ENCODE measurements around the gene RABGEF1.

- TF ChIP-seq, protein P1, sequence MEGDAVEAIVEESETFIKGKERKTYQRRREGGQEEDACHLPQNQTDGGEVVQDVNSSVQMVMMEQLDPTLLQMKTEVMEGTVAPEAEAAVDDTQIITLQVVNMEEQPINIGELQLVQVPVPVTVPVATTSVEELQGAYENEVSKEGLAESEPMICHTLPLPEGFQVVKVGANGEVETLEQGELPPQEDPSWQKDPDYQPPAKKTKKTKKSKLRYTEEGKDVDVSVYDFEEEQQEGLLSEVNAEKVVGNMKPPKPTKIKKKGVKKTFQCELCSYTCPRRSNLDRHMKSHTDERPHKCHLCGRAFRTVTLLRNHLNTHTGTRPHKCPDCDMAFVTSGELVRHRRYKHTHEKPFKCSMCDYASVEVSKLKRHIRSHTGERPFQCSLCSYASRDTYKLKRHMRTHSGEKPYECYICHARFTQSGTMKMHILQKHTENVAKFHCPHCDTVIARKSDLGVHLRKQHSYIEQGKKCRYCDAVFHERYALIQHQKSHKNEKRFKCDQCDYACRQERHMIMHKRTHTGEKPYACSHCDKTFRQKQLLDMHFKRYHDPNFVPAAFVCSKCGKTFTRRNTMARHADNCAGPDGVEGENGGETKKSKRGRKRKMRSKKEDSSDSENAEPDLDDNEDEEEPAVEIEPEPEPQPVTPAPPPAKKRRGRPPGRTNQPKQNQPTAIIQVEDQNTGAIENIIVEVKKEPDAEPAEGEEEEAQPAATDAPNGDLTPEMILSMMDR (IDR thresholded peaks at IDR 0.05 in 2 of 3, conservative IDR thresholded peaks at IDR 0.05 in 1 of 3; ENCODE audit: insufficient read depth in 2 of 3, low read depth in 1 of 3, low read length in 3 of 3): no peak
- TF ChIP-seq DACH1 (IDR thresholded peaks at IDR 0.05; ENCODE audit: partially characterized antibody) (no peak), SMARCB1 (IDR thresholded peaks at IDR 0.05; ENCODE audit: insufficient read length, low read depth) (no peak), CREB3 (tag; conservative IDR thresholded peaks at IDR 0.05; ENCODE audit: low read depth) (no peak), PHF20 (IDR thresholded peaks at IDR 0.05; ENCODE audit: partially characterized antibody) (no peak), CREM (IDR thresholded peaks at IDR 0.05; ENCODE audit: low read depth) (no peak), ETV6 (IDR thresholded peaks at IDR 0.05; ENCODE audit: borderline replicate concordance in 1 of 2, low read depth in 2 of 2, low read length in 1 of 2) (no peak), ETV6 (CRISPR knock-in tag; IDR thresholded peaks at IDR 0.05; ENCODE audit: borderline replicate concordance) (no peak), HOMEZ (CRISPR knock-in tag; IDR thresholded peaks at IDR 0.05) (no peak), BMI1 (IDR thresholded peaks at IDR 0.05; ENCODE audit: low read length) (no peak), MTA2 (IDR thresholded peaks at IDR 0.05; ENCODE audit: low read depth) (no peak)
- TF ChIP-seq, protein P2, sequence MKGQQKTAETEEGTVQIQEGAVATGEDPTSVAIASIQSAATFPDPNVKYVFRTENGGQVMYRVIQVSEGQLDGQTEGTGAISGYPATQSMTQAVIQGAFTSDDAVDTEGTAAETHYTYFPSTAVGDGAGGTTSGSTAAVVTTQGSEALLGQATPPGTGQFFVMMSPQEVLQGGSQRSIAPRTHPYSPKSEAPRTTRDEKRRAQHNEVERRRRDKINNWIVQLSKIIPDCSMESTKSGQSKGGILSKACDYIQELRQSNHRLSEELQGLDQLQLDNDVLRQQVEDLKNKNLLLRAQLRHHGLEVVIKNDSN (CRISPR knock-in tag; IDR thresholded peaks at IDR 0.05): no peak
- TF ChIP-seq, protein P3, sequence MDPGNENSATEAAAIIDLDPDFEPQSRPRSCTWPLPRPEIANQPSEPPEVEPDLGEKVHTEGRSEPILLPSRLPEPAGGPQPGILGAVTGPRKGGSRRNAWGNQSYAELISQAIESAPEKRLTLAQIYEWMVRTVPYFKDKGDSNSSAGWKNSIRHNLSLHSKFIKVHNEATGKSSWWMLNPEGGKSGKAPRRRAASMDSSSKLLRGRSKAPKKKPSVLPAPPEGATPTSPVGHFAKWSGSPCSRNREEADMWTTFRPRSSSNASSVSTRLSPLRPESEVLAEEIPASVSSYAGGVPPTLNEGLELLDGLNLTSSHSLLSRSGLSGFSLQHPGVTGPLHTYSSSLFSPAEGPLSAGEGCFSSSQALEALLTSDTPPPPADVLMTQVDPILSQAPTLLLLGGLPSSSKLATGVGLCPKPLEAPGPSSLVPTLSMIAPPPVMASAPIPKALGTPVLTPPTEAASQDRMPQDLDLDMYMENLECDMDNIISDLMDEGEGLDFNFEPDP (CRISPR knock-in tag; IDR thresholded peaks at IDR 0.05): no peak
Observed at GRCh38 chr7:66751945-66752344, 11.4 kb downstream of the RABGEF1 start.
